LoVo (cell line): ENCODE measurements around the gene RHBDL1.

Experiments used
- DNase-seq: peaks from one replicate; pipeline ENCODE4 v3.0.0-alpha.2; 2016; ENCODE audit warnings: low spot score

The RHBDL1 gene

GRCh38 chr16:706189-707061 is 31.0 kb downstream of the RHBDL1 start:
- DNase-seq: no peak

- DNase-seq: no peak
These were observed 31.6 kb downstream of the RHBDL1 start for GRCh38 chr16:707062-707538.

- DNase-seq: no peak
These were observed 32.5 kb downstream of the RHBDL1 start for GRCh38 chr16:708019-708418.

GRCh38 chr16:708959-709358 is 33.5 kb downstream of the RHBDL1 start:
- no peak for DNase-seq

- DNase-seq: no peak
These were observed 34.4 kb downstream of the RHBDL1 start for GRCh38 chr16:709566-710499.

GRCh38 chr16:710500-711075 is 35.1 kb downstream of the RHBDL1 start:
- DNase-seq: no peak

GRCh38 chr16:711084-711483 is 35.6 kb downstream of the RHBDL1 start:
- no peak for DNase-seq

GRCh38 chr16:711548-712320 is 36.3 kb downstream of the RHBDL1 start:
- peak; percentile 69 for DNase-seq

GRCh38 chr16:712740-713250 is 37.3 kb downstream of the RHBDL1 start:
- peak; percentile 79 for DNase-seq

- no peak for DNase-seq
These were observed 38.6 kb downstream of the RHBDL1 start for GRCh38 chr16:714079-714478.

GRCh38 chr16:714558-715476 is 39.3 kb downstream of the RHBDL1 start, which contains the start of gene METRN:
METRN (plus strand) TSS chr16:715118; CDS start chr16:715290, 172 bp downstream.
- DNase-seq: peak; percentile 93

GRCh38 chr16:715477-716199 is 40.2 kb downstream of the RHBDL1 start:
- peak; percentile 49 for DNase-seq

GRCh38 chr16:716200-716568 is 40.7 kb downstream of the RHBDL1 start:
- DNase-seq: no peak

- DNase-seq: no peak
These were observed 41.4 kb downstream of the RHBDL1 start for GRCh38 chr16:716768-717325.

GRCh38 chr16:717450-718245 is 42.2 kb downstream of the RHBDL1 start:
- no peak for DNase-seq

- no peak for DNase-seq
These were observed 42.9 kb downstream of the RHBDL1 start for GRCh38 chr16:718389-718788.

GRCh38 chr16:718922-719321 is 43.5 kb downstream of the RHBDL1 start:
- DNase-seq: no peak

- DNase-seq: peak; percentile 58
These were observed 44.5 kb downstream of the RHBDL1 start for GRCh38 chr16:719815-720446.
